Stimulated activated CD4-positive, alpha-beta T cell treated with anti-CD3 and anti-CD28 coated beads, Interleukin-15, amount 100 ng/mL, for 48 hours (primary cell): ENCODE data around the gene LSM12.
A peak's percentile ranks its signal among the peaks of the same experiment; 100 is the strongest.
"Not testable (repeated sequence)": the region's sequence is repeated elsewhere in the genome, so short reads cannot be mapped to it uniquely, and the experiment has no call there.

ENCODE experiments used
- DNase-seq, 2 donors: peaks; one replicate each; pipeline ENCODE4 v3.0.0-alpha.2; 2020; ENCODE audit warnings: low read depth in 2 of 2

The LSM12 gene

DNA sequence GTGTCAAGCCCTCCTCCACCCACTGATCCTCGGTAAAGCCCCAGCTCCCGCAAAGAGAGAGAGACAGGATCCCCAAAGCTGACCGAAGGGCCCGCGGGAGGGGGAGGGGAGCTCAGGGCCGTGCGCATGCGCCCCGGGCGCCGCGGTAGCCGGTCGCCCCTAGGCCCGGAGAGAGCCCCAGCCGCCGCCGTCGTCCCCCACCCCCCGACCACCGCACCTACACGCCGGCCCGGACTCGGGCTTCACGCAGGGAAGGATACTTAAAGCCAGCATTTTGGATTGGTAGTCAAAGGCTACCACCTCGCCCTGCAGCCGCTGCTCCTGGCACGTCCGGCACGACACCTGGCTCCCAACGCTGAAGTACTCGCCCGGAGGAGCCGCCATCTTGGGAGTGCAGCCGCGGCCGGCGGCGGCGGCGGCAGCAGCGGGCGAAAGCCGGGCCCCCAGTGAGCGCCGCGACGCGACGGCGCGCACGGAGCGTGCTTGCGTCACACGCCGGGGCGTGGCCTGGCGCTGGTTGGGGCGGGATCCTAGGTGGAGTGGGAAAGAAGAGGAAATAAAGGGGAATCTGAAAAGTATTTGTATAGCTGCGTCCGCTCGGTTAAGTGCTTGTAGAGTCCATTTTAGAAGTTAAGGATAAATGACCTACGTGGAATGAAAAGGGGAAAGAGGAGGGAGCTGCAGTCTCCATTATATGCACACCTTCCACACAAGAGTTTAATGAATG, at the start of gene LSM12:
LSM12 (minus strand) TSS at position 468 of the 727 bp plus-strand sequence; CDS start at position 384, 84 bp downstream.
- DNase-seq, result peak; percentile 78 to 88

DNA sequence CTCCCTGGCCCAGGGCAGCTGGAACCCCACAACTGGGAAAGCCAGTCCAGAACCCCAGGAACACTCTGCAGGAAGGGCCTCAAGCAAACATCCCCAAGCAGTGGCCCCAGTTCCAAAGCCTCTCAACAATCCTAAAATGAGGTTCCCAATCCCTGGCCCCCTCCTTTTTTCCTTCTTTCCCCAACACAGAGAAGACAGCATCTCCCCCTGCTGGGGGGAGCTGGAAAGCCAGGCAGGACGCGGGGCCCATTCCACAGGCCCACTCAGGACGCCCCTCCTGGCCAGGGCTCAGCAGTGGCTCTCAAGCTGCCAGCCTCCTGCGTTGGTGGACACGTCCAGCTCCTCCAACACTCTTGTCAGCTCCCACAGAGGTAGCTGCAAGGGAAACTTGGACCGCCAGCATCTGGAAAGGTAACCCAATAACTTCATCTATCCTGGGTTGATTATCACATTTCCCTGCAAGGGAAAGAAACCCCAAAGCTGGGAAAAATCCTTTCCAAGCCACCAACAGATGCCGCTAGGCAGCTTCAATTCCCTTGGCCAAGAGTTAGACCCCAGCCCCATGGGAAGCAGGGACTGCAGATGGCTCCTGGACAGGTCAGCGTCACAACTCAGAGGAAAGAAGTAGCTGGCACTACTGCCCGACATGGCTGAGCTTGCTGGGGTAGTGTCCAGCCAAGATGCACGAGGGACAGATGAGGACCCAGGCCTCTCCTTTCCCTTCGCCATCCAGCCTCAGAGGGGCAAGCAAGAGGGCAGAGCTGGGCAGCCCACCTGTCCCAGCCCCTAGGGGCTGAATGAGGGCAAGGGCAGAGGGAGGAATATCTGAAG, 49.3 kb upstream of the LSM12 start:
- no peak for DNase-seq

- DNase-seq, result no peak
These were observed 47.7 kb upstream of the LSM12 start for GRCh38 chr17:44113868-44114840.

- DNase-seq, result no peak
These were observed 46.9 kb upstream of the LSM12 start for GRCh38 chr17:44113382-44113781.

DNA sequence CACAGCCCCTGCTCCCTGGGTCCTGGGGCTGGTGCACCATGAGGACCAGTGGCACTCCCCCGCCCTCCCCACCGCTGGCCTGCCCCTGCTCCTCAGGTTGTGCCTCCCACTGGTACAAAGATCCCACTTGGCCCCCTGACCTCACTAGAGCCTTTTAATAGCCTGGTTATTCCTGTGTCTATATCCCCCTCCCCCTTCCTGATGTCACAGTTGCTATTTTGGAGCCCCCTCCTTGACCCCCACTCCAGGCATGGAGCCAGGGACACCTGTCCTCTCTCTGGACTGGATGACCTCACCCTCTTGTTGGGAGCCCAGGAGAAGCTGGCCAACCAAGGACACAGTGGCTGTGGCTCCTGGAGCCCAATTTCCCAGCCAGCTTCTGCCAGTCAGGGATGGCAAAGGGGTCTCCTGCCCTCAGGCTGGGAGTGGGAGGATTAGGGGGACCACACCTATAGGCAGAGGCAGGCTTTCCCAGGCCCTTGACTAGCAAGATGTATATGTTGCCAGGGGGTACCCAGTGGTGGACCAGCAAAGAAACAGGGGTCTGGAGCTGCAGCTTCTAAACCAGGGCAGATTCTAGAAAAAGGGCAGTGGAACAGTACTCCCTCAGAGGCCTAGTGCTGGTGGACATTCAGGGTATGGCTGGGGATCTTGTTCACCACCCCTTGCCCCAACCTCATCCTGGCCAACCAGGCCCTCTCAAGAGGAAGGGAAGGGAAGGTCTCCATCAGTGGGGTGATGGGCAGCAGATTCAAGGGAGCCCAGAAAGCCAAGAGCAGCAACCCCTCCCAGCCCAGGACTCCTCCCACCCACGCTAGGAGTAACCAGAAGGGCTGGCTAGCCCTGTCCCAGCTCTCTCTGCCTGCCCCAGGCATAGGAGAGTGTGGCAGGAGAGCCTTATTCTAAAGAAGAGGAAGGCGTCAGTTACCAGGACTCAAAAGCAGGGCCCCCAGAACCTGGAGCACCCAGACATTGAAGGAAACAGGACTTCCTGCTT, 46.1 kb upstream of the LSM12 start:
- DNase-seq, result no peak

- DNase-seq, result no peak
These were observed 45.3 kb upstream of the LSM12 start for GRCh38 chr17:44111777-44112176.

DNA sequence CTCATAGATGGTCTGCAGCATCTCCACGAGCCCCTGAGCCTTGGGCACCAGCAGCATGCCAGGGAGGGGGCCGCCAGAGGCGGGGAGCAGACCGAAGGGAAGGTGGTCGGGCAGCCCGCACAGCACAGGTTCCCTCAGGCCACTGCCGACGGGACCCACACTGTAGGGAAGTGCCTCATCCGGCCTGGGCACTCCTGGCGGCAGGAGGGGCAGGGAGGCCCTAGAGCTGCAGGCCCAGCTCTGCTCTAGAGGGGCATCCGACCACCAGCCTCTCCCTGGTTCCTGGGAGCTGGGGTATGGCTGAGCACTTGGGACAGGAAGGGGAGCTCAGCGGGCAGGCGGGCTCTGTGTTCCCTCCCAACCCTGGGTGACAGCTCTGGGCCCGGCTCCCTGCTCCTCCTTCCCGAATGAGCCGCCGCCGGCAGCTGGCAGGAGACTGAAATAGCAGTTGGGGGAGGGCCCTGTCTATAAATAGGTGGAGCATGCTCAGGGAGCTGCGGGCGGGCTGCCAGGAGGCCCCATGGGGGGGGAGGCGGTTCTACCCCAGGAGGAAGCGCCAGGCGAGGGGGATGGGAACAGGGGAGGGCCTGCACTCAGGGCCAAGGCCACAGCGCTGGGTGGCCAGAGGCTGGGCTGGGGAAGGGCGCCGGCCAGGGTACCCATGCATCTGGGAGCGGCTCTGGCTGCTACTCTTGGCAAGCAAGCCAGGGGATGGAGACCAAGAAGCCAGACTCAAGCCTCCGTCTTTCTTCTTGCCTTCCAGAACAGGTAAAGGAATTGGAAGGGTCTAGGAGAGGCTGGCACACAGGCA, 44.6 kb upstream of the LSM12 start:
- DNase-seq, result peak; percentile 29 to 57

- no peak for DNase-seq
These were observed 43.7 kb upstream of the LSM12 start for GRCh38 chr17:44110011-44110686.

DNA sequence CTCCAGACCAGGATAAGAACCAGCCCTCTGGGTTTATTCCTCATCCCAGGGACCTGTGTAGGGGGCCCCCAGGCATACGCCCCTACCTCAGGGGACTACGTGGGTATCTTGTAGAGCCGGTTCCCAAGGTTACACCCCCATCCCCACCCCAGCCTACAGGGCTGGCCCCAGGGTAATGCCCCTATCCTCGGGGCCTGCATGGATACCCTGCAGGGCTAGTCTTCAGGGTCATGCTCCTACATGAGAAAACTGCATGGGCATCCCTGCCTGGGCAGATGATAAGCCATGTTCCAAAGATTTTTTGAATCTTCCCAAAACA, 42.8 kb upstream of the LSM12 start:
- no peak for DNase-seq

DNA sequence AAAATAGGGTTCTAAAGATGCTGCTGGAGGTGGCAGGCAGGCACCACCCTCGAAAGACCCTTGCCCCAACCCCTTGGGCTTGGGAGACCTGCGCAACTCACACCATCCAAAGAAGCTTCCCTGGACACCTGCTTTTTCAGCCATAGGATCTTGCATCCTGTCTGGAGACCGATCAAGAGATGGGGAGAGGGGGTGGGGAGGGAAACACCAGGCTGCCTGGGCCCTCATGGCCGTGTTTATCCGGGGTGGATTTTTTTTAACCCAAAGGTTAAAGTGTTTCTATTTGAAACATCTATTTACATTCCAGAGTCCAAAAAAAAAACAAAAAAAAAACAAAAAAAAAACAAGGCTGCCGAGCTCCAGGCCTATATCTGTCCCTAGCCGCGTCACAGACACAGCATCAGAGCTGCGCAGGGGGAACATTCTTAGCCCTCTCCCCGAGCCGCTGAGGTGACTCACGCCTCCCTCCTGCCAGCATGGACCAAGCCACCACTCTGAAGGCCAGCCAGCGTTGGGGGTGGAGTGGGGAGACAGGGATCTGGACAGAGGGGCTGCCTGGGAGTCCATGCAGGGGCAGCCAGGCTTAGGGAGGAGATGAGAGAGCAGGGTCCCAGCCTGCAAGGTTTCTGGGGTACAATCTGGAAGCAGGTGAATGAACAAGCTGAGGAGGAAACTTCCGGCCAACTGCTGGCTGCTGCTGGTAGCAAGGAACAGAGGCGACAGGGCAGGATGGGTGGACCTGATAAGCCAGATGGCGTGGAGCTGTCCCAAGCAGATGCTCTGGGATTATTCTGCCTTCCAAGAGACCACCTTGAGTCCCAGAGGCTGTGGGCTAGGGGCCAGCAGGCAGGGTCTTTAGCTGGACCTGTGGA, 42.2 kb upstream of the LSM12 start:
- no peak for DNase-seq

GRCh38 chr17:44106801-44107200, 40.3 kb upstream of the LSM12 start:
- no peak for DNase-seq

- DNase-seq, result no peak
These were observed 39.5 kb upstream of the LSM12 start for GRCh38 chr17:44105941-44106340.

DNA sequence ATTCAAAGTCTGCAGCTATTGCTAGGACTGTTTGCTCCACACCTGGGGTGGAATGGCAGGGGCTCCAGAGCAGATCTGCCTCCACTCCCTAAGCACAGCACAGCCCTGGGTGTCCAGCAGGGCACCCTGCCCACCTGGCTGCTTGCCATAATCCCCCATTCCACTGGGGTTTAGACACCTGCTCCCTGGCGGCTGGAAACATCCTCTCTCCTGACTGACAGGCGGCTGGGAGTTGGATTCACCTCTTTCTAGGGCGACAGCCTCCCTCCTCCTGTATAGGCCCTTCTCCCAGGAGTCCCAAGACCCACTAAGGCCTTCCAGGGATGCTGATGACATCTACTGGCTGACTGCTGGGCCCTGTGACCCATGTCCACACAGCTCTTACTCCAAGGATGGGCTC, 39.0 kb upstream of the LSM12 start:
- DNase-seq, result no peak

GRCh38 chr17:44102849-44103622, 36.6 kb upstream of the LSM12 start:
- DNase-seq, result no peak

DNA sequence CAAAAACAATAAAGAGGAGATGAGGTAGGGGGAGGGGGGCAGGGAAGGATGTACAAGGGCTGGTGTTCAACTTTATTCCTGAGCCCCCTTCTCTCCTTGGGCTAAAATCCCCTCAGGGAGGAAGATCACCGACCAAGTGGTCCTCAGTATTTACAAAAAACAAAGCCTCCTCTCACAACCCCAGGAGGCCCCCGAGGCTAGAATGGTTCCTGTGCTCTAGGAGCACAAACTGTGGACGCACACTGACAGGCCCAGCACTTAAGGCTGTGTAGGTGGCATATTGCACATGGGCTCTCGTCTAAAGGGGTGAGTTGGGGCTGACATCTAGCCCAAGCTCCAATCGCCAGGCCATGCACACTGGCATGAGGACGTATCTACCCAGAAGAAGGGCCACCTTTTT, 35.4 kb upstream of the LSM12 start:
- not testable (repeated sequence) for DNase-seq

DNA sequence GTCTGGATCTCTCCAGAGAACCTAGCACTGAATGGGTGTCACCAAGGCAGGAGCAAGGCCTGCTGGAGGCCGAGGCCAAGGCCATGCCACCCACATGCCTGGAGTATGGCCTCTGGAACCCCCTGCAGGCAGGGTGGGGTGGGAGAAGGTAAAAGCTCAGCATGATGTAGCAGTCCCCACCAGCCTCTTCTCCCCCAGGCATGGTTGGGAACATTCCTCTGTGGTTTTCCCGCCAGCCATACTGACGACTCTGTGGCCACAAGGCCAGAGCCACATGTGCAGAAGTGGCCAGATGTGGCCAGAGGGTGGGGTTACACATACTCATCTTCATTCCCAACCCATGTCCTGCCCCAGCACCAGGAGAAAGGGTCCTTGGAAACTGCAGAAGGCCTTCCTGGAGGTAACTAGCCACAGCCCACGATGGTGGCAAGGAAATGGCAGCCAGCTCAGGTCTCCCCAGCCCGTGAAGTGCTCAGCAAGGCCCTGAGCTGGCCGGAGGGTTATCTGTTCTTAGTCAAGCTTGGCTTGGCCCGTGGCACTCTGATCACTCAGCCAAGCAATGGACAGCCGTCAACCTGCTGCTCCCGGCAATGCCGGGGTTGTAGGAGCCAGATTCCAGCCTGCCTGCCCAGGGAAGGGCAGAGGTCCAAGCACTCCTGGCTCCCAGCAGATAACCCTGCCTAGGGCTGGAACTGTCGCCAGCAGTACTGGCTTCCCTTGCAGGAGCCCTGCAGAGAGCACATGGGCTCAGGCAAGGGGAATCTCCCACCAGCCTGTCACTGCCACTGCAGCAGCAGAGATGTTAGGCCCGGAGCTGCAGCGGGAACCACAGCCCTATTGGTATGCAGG, 30.9 kb upstream of the LSM12 start:
- no peak for DNase-seq
